ENCODE measurements around the gene ITGA3. TPM values are rescaled to one million over a fixed set of nuclear protein-coding genes. Genes with fewer than 3 reads are reported as not detected.

The ITGA3 gene
- total RNA-seq, 1 experiment from 2014 or later: 22.5 TPM

GRCh38 chr17:50018909-50019308 lies 37.0 kb upstream of the ITGA3 start:
- Histone ChIP-seq H3K56ac (ENCODE audit: insufficient read length, low read depth, low read length) (no peak overlapping the region), H3K9me3 (ENCODE audit: control insufficient read depth, low read depth, low read length) (peaks cover 7% of the 10 kb centered on the region), H3K14ac (ENCODE audit: insufficient read depth, low read length) (no peak overlapping the region), H4K91ac (ENCODE audit: insufficient read length, low read depth, low read length) (no peak overlapping the region), H2AFZ (ENCODE audit: low read length) (no peak overlapping the region), H2BK20ac (ENCODE audit: low read depth, low read length, poor library complexity, severe bottlenecking) (no peak overlapping the region), H3K9ac (ENCODE audit: extremely low read depth, insufficient read length, low read length) (no peak overlapping the region), H2AK5ac (ENCODE audit: insufficient read length, low read length) (no peak overlapping the region), H3K4ac (ENCODE audit: low read depth, low read length) (no peak overlapping the region), H2BK5ac (ENCODE audit: insufficient read length, low read length) (no peak overlapping the region), H4K5ac (ENCODE audit: insufficient read length, low read depth, low read length) (no peak overlapping the region), H2BK12ac (ENCODE audit: insufficient read length, low read depth, low read length) (no peak overlapping the region), H3K79me1 (ENCODE audit: insufficient read depth, low read depth, low read length, poor library complexity, severe bottlenecking) (no peaks in the 10 kb centered on the region), H3K4me2 (ENCODE audit: insufficient read depth, insufficient read length, low read length) (no peak overlapping the region), H4K20me1 (ENCODE audit: control insufficient read depth, insufficient read depth, insufficient read length) (no peaks in the 10 kb centered on the region), H3K23ac (ENCODE audit: insufficient read length, low read depth, low read length) (no peak overlapping the region), H3K27me3 (ENCODE audit: insufficient read depth, low read length) (no peaks in the 10 kb centered on the region), H3K27ac (ENCODE audit: insufficient read length, low read depth, low read length) (no peak overlapping the region), H3T11ph (ENCODE audit: low read length) (no peak overlapping the region), H2BK15ac (ENCODE audit: low read depth, low read length) (no peak overlapping the region), H3K4me1 (ENCODE audit: insufficient read depth, low read length) (no peaks in the 10 kb centered on the region), H3K23me2 (ENCODE audit: insufficient read length, low read depth, low read length, poor library complexity, severe bottlenecking) (no peaks in the 10 kb centered on the region), H4K8ac (replicated peaks; ENCODE audit: insufficient read length, low read depth, low read length) (no peak overlapping the region), H3K79me2 (ENCODE audit: insufficient read depth, low read length) (no peaks in the 10 kb centered on the region), H2BK120ac (ENCODE audit: low read depth, low read length, poor library complexity, severe bottlenecking) (no peak overlapping the region), H3K18ac (ENCODE audit: insufficient read length, low read depth, low read length) (no peak overlapping the region)
- no peak overlapping the region for H3K27ac Mint-ChIP-seq
- H3K4me1 Mint-ChIP-seq: no peaks in the 10 kb centered on the region
- peaks cover 31% of the 10 kb centered on the region for H3K27me3 Mint-ChIP-seq (ENCODE audit: low read depth)
- H3K36me3 Mint-ChIP-seq (ENCODE audit: insufficient read depth in 1 of 3, low read depth in 3 of 3): peaks cover 0 to 8% (median 0%) of the 10 kb centered on the region in 3 experiments; a peak in 2 of 7 replicates
- no peak for DNase-seq
- WGBS (ENCODE audit: extremely low coverage, insufficient read length, low lambda C conversion rate): no CpG with 5 or more reads among the region's 1 CpG
- H3K4me3 Mint-ChIP-seq: no peak overlapping the region
- TF ChIP-seq CTCF (conservative IDR thresholded peaks at IDR 0.05): no peak
- H3K9me3 Mint-ChIP-seq: peaks cover 10% of the 10 kb centered on the region in 2 experiments
